Suprapubic skin (tissue), 3 donors: ENCODE measurements around the gene LPXN.

Experiments
- CTCF ChIP-seq, 2 donors: fragments of 200-600 bp in 1 of 2; fragments of 450-650 bp in 1 of 2; sonication (generic) in 1 of 2; IDR thresholded peaks; one replicate each; pipeline ENCODE4 v1.5.1; 2016 to 2019; ENCODE audit warnings: antibody characterized with exemption in 2 of 2, mild to moderate bottlenecking in 1 of 2, moderate library complexity in 1 of 2
- POLR2A ChIP-seq, 2 donors: fragments of 450-650 bp; IDR thresholded peaks; one replicate each; pipeline ENCODE4 v1.6.1; 2017; ENCODE audit warnings: antibody characterized with exemption in 2 of 2, mild to moderate bottlenecking in 2 of 2, moderate library complexity in 2 of 2

GRCh38 chr11:58617976-58618557 is 42.4 kb upstream of the LPXN start:
- no peak for TF ChIP-seq CTCF (IDR thresholded peaks at IDR 0.05)
- no peak for TF ChIP-seq POLR2A (IDR thresholded peaks at IDR 0.05)
